HG03571 (cell line): ENCODE data around the gene LDLRAD4.

ENCODE experiments used
- ATAC-seq: cut with Tn5 transposase; IDR thresholded peaks from one replicate; pipeline ENCODE4 v1.9.1; 2021; ENCODE audit not compliant: unreplicated experiment

LDLRAD4 gene

DNA sequence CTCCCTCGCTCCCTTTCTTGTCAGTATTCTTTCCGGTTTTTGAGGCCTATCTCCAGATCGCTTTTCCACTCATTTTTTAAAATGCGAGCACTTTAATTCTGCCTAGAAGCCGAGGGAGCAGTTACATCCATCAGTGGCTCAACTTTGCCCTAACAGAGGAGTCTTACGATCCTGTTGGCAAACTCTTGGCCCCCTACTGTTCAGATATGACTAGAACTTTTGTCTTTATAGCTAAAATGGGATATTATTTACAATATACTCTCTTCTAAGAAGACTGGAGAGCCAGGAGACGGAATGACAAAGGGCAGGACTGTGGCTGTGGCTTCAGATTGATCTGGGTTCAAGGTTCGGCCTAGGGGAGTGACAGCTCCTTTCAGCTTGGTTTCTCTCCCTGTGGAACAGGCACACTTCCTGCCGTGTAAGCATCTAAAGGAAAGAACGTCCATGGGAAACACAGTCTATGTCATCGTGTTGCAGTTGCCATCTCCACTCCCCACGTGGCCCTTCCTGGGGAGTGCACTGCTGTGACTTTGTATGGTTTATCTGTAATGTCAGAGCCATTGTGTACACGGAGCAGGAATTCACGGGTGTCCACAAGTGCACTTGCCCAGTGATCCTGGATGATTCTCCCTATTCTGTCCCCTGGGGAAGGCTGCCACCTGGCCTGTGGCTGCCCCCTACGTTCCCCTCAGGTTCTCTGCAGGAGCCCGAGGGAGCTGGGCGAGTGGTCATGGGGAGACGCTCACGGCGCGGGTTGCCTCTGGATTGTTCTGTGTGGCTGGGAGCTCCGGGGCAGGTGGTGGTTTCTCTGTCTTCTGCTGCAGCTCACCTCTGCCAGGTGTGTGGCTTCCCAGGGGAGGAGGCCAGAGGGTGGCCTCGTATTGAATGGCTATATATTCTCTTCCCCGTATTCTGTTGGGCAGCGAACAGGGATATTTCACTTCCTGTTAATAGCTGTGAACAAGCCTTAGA lies 222.0 kb downstream of the LDLRAD4 start:
- ATAC-seq = no peak

GRCh38 chr18:13441736-13442135 lies 223.2 kb downstream of the LDLRAD4 start:
- ATAC-seq = no peak

- no peak for ATAC-seq
Observed at GRCh38 chr18:13442451-13442850, 223.9 kb downstream of the LDLRAD4 start.

- no peak for ATAC-seq
Observed at GRCh38 chr18:13443552-13443951, 225.0 kb downstream of the LDLRAD4 start.

DNA sequence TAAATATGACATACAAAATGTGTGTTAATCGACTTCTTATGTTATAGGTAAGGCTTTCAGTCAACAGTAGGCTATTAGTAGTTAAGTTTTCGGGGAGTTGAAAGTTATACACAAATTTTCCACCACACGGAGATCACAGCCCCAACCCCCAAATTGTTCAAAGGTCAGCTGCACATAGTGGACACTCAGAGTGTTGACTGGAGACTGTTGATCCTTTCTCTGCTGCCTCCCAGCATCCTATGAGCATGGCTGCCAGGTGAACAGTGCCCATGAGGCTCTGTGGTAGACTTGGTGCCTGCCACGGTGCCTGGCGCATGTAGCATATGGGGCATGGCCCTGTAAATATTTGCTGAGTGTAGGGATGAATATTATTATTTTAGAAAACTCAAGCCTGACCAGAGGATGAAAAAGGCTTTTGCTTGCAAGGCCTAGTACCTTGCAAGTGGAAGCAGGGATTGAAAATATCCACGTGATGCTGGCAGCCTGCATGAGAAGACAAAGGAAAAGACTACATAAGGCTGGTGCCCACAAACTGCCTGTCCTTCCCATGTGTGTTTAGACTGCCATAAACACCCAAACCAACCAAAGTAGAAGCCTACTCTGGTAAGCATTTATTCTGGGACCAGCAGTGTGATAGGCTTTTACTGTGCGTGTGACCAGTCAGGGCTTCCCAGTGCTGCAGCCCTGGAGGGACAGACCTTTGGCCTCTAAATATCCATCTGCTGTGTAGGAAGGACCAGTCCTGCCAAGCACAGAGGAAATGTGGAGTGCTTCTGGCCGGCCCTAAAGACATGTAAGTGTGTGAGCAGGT lies 226.1 kb downstream of the LDLRAD4 start:
- ATAC-seq = no peak

DNA sequence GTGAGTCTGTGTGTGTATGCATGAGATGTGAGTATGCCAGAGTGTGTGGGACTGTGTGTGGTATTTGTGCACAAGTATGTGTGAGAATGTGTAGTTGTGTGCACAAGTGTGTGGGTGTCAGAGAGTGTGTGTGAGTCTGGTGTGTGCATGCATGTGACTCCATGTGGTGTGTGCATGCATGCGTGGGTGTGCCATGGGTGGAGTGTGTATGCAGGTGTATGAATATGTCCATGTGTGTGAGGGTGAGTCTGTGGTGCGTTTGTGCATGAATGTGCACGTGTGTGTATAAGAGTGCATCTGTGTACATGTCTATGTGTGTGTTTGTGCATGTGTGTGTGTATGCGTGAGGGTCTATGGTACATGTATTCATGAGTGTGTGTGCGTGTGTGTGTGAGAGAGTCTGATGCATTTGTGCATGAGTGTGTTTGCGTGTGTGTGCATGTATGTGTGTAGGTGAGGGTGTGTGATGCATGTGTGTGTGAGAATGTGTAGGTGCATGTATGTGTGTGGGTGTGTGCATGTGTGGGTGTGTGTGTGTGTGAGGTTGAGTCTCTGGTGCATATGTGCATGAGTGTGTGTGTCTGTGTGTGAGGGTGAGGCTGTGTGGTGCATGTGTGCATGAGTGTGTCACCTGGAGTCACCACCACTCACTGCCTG lies 226.8 kb downstream of the LDLRAD4 start:
- ATAC-seq = no peak

DNA sequence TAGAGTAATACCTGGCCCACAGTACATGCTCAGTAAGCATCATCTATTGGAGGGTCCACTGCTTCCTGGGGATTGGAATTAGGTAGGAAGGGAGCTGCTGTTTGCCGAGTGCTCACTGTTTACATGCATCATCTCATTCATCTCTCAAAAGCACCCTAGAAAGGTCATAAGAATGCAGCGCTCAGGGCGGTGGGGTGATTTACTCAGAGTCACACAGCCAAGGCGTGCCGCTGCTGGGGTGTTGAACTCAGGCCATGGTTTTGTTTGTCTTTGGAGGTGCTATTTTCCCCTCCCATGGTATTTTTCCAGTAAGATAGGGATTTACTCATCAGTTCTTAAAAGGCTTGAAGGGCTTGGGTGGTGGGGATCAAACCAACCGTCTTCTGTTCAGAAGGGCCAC lies 227.5 kb downstream of the LDLRAD4 start:
- ATAC-seq = no peak

DNA sequence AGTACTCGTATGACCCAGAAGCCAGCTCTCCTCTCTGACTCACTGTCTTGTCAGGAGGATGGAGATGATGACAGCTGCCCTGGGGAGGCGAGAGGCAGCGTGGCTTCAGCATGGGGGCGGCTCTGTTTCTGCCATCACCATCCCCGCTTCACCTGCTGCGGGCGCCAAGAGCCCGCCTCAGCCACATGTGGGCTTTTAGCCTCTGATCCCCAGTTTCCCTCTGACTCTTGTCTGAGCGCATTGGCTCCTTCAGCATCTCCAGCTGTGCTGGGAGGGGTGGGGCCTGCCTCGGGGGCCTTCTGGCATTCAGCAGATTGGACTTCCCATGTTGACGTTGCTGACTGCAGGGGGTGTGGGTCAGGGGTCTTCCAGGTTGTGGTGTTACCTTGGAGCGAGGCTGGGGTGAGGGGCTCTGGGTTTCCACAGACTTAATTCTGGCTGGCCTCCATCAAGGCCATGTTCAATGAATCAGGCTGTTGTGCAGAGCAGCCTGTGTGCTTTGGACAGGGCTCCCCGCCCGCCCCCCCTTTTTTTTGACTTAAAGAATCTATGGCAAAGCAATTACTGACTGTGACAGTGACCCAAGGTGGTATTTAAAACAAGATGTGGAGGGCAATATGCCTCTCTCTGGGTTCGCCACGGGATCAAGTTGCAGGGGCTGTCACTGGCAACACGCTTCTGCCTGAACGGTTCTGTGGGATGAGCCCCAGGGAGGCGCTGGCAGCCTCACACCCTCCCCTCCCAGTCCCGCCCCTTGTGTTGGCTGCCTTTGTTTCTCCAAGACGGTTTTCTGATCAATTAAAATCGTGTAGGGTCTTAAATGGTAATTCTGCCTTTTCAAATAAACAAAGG lies 228.3 kb downstream of the LDLRAD4 start:
- ATAC-seq = no peak

DNA sequence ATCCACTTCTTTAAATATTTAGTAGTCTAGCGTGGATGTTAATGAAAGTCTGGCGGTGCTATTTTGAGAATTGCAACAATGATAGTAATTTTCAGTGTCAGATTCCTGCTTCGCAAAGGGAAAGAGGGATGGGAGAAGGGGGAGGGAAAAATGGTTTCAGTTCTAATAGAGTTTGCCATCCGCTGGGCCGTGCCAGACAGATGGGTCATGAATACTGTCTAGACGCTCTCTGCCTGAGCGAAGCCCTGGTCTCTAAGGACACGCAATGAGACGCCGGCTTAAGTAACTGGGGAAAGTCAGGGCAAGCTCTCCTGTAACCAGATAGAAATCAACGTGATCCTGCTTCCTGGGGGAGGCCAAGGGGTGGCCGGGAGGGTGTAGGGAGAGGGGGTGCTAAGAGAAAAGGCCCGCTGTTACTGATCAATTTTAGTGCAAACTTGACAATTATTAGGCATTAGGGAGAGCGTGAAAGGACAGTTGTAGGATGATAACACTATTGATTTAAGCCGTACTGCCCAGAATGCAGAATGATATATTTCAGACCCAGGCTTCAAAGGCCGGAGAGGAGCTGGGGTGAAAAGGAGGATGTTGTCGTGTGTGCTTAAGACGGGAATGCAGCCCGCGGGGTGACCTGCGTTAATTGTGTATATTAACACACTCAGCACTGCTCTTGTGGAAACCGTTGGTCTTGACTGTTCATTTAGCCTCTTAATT lies 229.2 kb downstream of the LDLRAD4 start:
- ATAC-seq = no peak

DNA sequence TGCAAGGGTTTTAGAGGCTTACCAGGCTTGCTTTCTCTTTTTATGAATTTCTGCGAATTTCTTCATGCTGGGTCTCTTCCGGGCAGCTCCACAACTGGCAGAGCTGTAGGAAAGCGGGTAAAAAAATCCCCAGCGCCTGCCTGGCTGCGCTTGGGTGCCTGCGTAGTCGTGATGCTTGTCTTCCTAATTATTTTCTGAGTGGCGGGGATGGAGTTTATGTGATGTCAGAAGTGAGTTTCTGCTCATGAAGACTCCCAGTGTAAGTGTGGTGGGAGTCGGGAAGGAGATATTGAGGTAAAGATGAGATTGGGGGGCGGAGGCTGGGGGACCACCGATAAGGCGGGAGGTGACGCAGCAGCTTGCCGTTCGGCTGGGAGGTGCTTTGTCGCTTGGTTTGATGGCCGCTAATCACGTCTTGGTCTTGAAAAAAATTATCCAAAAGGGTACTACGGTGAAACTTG lies 229.8 kb downstream of the LDLRAD4 start:
- no peak for ATAC-seq

- ATAC-seq = no peak
Observed at GRCh38 chr18:13449651-13450050, 231.1 kb downstream of the LDLRAD4 start.

DNA sequence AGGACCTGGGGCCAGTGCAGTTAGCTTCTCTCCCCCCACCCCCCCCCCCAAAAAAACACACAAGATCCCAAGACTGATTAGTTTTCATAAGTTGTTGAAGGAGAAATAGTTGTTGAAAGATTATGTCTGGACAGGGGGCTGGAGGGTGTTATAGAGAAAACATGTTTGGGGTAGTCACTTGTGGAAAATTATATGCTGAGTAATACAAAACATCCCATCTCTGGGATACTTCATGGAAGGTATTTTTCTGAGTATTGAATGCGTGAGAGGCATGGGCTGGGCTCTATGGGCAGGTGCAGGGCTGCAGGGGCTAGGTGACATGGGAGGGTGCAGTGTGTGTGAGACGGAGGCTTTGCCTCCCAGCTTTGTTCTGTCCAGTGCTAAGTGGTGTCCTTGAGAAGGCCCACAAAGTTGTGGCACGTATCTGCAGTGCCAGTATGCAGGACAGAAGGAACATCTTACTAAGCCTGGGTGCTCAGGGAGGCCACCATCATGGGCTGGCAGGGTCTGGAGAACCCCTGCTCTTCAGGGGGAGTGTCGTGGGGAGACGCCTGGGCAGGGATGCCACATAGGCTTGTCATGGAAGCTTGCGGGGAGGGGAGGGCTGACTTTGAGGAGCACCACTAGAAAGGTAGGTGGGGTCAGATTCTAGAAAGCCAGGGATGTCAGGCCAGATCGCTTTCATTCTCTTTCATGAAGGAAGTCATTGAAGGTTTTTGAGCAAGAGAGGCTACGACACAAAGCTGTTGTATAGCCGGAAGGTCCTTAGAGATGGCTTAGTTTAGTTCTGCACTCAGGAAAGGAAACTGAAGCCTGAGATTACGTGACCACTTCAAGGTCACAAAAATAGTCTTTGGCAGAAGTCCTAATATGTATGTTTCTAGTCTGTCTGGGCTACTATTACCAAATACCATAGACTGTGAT lies 232.0 kb downstream of the LDLRAD4 start:
- ATAC-seq = peak; percentile 63

- no peak for ATAC-seq
Observed at GRCh38 chr18:13451213-13451540, 232.6 kb downstream of the LDLRAD4 start.

DNA sequence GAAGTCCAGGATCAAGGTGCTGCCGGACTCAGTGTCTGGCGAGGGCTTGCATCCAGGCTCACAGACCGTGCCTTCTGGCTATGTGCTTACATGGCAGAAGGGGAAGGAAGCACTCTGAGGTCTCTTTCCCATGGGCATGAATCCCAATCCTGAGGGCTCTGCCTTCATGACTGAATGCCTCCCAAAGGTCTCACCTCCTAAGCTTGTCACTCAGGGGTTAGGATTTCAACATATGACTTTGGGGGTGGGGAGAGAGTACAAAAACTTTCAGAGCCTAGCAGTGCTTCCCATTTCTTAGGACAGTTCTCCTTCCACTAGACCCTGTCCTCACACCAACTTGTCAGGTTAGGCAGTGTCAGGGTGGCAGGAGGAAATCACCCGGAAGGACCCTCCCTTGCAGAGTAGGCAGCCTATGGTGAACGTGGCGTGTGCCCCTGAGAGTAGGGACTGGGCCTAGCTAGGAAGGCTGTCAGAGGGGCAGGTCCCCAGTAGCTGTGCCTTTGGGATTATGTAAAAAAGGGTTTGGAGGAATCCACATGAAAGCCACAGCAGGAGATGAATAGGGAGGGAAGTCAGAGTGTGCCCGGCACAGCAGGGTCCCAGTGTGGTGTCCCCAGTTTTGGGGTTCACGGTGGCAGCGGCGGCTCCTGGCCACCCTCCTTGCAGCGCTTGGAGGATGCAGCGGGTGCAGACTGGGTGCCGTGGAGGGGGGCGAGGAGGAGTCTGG lies 233.3 kb downstream of the LDLRAD4 start:
- no peak for ATAC-seq

GRCh38 chr18:13452388-13452811 lies 233.8 kb downstream of the LDLRAD4 start:
- ATAC-seq = no peak

DNA sequence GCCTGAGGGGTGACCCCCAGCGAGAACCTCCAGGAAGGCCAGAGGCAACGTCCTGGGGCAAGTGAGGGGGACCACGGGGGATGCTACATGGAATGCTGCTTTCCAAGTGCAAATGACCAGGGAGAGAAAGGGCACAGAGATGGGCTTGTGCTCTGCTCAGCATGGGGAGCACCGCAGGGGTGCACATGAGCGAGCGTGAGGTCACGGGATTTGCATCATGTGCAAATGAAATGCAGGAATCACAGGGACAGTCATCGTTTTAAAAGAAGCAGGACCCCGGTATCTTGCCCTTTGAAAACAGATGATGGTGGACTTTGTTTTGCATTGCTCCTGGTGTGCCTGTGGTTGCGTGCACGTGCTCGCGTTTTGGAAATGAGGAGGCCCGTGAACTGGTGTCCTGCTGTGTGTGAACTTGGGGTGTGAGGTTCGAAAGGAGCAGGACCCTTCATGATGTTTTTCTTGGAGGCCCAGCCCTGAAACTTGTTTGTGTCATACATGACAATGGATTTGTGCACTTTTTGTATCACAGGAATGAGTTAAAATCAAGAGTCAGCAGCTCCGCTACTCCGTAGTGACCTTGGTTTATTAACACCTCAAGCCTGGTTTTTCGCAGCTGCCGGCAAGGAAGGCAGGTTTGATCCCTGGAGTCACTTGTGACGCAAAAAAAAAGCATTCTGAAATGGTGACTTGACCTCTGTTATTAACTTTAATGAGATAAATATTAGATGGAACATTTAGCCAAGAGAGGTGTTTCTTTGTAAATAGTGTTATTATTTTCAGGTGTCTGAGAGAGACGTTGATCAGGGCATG lies 234.5 kb downstream of the LDLRAD4 start:
- no peak for ATAC-seq

DNA sequence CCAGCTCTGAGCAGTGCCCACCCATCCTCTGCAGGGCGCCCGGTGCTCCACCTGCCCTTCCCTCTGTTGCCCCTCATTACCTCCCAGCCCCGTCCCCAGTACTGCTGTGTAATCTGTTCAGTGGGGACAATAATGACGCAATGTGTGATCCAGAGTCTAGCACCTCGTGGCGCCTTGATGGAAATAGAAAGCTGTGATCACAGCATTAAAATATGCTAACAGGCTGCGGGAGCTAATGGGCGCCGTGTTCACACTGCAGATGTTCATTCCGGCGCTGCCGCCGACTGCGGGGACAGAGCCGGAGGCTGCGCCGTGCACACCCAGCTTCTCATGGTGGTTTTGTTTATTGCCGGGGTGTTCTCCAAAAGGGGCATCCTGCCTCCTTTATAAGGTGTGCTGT lies 235.2 kb downstream of the LDLRAD4 start:
- ATAC-seq = no peak
